Heart left ventricle (tissue), 13 donors: Measurements from ENCODE around the gene MEIS3.

Experiments
- CTCF ChIP-seq, 12 donors: fragments of 200-600 bp; sonication (generic) in 4 of 12; IDR thresholded peaks; one replicate each; pipeline versions ENCODE4 v1.5.0 to v1.8.0; 2018 to 2022; ENCODE audit warnings: antibody characterized with exemption in 12 of 12, mild to moderate bottlenecking in 5 of 12
- POLR2A ChIP-seq, 2 donors: fragments of 450-650 bp; IDR thresholded peaks; one replicate each; pipeline ENCODE4 v1.6.1; 2017; ENCODE audit warnings: antibody characterized with exemption in 2 of 2, mild to moderate bottlenecking in 2 of 2, moderate library complexity in 2 of 2
- donor health status: ischemic (EF 13 %, LVEDD 7.1; RV severe dilation, severe dysfunction).
- donor health status: DM: no; HTN: yes; CAD: no.
- donor health status: DM: no; HTN: no; CAD: no.
- donor health status: ischemic (EF 25% LVEDD 6.9; RV normal size, moderate dysfunction).
- donor health status: ischemic (EF 25% LVEDD 5.7; RV mildly dilated, moderate dysfunction).
- donor health status: ischemic (EF 35%, LVEDD 5.7; RV mildly dilated, moderate dysfunction).
- donor health status: nonischemic (EF 11% LVEDD 7.7; RV severe dilation, severe dysfunction).
- donor health status: DM: yes; HTN: yes; CAD: no.
- donor health status: PGD.
- donor health status: ischemic (EF 29% LVEDD 5.4; RV normal size, mild dysfunction).
- donor health status: nonischemic (EF 23%, LVEDD 6.1; RV moderate dilation, normal function).

GRCh38 chr19:47398707-47399597 is 20.4 kb downstream of the MEIS3 start:
- TF ChIP-seq CTCF (IDR thresholded peaks at IDR 0.05) (no peak), POLR2A (IDR thresholded peaks at IDR 0.05) (no peak)
